ENCODE data around the gene GNG10. TPM values are rescaled to one million over a fixed set of nuclear protein-coding genes. Genes with fewer than 3 reads are reported as not detected.
"Not testable (repeated sequence)": the region's sequence is repeated elsewhere in the genome, so short reads cannot be mapped to it uniquely, and the experiment has no call there.

GNG10 gene
- total and polyA plus RNA-seq, 9 of the 15 experiments (the other 6 are each of a cell fraction or from before 2014, with no cell fraction given): 13.1 to 37.8 (median 28.4) TPM

- TF ChIP-seq, protein P1, sequence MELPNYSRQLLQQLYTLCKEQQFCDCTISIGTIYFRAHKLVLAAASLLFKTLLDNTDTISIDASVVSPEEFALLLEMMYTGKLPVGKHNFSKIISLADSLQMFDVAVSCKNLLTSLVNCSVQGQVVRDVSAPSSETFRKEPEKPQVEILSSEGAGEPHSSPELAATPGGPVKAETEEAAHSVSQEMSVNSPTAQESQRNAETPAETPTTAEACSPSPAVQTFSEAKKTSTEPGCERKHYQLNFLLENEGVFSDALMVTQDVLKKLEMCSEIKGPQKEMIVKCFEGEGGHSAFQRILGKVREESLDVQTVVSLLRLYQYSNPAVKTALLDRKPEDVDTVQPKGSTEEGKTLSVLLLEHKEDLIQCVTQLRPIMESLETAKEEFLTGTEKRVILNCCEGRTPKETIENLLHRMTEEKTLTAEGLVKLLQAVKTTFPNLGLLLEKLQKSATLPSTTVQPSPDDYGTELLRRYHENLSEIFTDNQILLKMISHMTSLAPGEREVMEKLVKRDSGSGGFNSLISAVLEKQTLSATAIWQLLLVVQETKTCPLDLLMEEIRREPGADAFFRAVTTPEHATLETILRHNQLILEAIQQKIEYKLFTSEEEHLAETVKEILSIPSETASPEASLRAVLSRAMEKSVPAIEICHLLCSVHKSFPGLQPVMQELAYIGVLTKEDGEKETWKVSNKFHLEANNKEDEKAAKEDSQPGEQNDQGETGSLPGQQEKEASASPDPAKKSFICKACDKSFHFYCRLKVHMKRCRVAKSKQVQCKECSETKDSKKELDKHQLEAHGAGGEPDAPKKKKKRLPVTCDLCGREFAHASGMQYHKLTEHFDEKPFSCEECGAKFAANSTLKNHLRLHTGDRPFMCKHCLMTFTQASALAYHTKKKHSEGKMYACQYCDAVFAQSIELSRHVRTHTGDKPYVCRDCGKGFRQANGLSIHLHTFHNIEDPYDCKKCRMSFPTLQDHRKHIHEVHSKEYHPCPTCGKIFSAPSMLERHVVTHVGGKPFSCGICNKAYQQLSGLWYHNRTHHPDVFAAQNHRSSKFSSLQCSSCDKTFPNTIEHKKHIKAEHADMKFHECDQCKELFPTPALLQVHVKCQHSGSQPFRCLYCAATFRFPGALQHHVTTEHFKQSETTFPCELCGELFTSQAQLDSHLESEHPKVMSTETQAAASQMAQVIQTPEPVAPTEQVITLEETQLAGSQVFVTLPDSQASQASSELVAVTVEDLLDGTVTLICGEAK (IDR thresholded peaks at IDR 0.05): no peak
- TF ChIP-seq, protein P1 (CRISPR knock-in tag; IDR thresholded peaks at IDR 0.05): no peak
- TF ChIP-seq JUND (IDR thresholded peaks at IDR 0.05; ENCODE audit: borderline replicate concordance, low read depth, low read length): no peak
- no peak for TF ChIP-seq JUND (tag; IDR thresholded peaks at IDR 0.05; ENCODE audit: borderline replicate concordance, low read depth, low read length)
Measured at GRCh38 chr9:111668026-111668573, 6.7 kb downstream of the GNG10 start (continued).

GRCh38 chr9:111668601-111669000 lies 7.2 kb downstream of the GNG10 start:
- intact Hi-C loops (cut with micrococcal nuclease); H3K9me1 ChIP-seq (ENCODE audit: control insufficient read depth, insufficient read depth, low read length); H3K4me2 ChIP-seq (ENCODE audit: insufficient read depth, low read length); H3K4me1 ChIP-seq (replicated peaks in 1 of 2; ENCODE audit: control insufficient read depth in 2 of 2, insufficient read depth in 2 of 2, low read length in 2 of 2); H3K27me3 ChIP-seq (ENCODE audit: control insufficient read depth in 2 of 2, insufficient read depth in 2 of 2, low read length in 2 of 2); H2AFZ ChIP-seq (ENCODE audit: low read depth, low read length); in situ Hi-C loops (cut with MboI); ATAC-seq; H3K9me3 ChIP-seq (replicated peaks; ENCODE audit: control insufficient read depth, insufficient read depth, low read depth, low read length); FAIRE-seq; H4K20me1 ChIP-seq (replicated peaks; ENCODE audit: control insufficient read depth, insufficient read depth, low read length); H3K79me2 ChIP-seq (ENCODE audit: control insufficient read depth, insufficient read depth, low read length); H3K4me3 ChIP-seq; DNase-seq (ENCODE audit: extremely low read depth in 1 of 4, low spot score in 3 of 4); BruUV-seq (replicated peaks); CTCF ChIA-PET (ENCODE audit: low intra/inter-chr PET ratio); POLR2A ChIA-PET; H3K27ac ChIP-seq (ENCODE audit: extremely low read depth, low read depth, low read length); H3K9ac ChIP-seq (ENCODE audit: insufficient read depth in 1 of 2, low read depth in 2 of 2, low read length in 2 of 2); H3K36me3 ChIP-seq (ENCODE audit: control insufficient read depth, insufficient read depth, low read length): not testable (repeated sequence)
- WGBS (ENCODE audit: insufficient coverage, low coverage, missing lambda C conversion rate): 83% methylated on average over 11 of the region's 11 CpGs

Measured in K562 (cell line).